ENCODE measurements around the gene STK25.
A peak's percentile ranks its signal among the peaks of the same experiment; 100 is the strongest.
"Not testable (repeated sequence)": the region's sequence is repeated elsewhere in the genome, so short reads cannot be mapped to it uniquely, and the experiment has no call there.

STK25 gene

DNA sequence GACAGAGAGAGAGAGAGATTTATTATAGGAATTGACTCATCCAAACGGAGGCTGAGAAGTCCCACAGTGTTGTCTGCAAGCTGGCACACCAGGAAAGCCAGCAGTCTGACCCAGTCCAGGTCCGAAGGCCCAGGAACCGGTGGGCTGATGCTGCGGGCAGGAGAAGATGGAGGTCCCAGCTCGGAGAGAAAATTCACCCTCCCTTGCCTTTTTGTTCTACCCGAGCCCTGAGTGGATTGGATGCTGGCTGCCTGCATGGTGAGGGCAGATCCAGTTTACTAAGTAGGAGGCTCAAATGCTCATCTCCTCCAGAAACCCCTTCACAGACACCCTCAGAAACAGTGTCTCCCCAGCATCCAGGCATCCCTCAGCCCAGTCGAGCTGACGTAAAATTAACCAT, 22.2 kb upstream of the STK25 start:
- no peaks in the 10 kb centered on the region for H3K36me3 ChIP-seq (ENCODE audit: control insufficient read depth in 2 of 2, insufficient read depth in 1 of 2, low read length in 2 of 2)
- TF ChIP-seq, protein P1, sequence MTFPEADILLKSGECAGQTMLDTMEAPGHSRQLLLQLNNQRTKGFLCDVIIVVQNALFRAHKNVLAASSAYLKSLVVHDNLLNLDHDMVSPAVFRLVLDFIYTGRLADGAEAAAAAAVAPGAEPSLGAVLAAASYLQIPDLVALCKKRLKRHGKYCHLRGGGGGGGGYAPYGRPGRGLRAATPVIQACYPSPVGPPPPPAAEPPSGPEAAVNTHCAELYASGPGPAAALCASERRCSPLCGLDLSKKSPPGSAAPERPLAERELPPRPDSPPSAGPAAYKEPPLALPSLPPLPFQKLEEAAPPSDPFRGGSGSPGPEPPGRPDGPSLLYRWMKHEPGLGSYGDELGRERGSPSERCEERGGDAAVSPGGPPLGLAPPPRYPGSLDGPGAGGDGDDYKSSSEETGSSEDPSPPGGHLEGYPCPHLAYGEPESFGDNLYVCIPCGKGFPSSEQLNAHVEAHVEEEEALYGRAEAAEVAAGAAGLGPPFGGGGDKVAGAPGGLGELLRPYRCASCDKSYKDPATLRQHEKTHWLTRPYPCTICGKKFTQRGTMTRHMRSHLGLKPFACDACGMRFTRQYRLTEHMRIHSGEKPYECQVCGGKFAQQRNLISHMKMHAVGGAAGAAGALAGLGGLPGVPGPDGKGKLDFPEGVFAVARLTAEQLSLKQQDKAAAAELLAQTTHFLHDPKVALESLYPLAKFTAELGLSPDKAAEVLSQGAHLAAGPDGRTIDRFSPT (tag by site-specific recombination; IDR thresholded peaks at IDR 0.05): no peak
- TF ChIP-seq ZNF202 (tag by site-specific recombination; IDR thresholded peaks at IDR 0.05; ENCODE audit: borderline replicate concordance) (no peak), ZNF19 (tag by site-specific recombination; IDR thresholded peaks at IDR 0.05; ENCODE audit: low read depth) (no peak), ZNF2 (tag by site-specific recombination; IDR thresholded peaks at IDR 0.05) (no peak), ZNF266 (tag by site-specific recombination; IDR thresholded peaks at IDR 0.05; ENCODE audit: low read depth) (no peak), ZNF121 (tag by site-specific recombination; IDR thresholded peaks at IDR 0.05) (no peak)
- TF ChIP-seq, protein P2, sequence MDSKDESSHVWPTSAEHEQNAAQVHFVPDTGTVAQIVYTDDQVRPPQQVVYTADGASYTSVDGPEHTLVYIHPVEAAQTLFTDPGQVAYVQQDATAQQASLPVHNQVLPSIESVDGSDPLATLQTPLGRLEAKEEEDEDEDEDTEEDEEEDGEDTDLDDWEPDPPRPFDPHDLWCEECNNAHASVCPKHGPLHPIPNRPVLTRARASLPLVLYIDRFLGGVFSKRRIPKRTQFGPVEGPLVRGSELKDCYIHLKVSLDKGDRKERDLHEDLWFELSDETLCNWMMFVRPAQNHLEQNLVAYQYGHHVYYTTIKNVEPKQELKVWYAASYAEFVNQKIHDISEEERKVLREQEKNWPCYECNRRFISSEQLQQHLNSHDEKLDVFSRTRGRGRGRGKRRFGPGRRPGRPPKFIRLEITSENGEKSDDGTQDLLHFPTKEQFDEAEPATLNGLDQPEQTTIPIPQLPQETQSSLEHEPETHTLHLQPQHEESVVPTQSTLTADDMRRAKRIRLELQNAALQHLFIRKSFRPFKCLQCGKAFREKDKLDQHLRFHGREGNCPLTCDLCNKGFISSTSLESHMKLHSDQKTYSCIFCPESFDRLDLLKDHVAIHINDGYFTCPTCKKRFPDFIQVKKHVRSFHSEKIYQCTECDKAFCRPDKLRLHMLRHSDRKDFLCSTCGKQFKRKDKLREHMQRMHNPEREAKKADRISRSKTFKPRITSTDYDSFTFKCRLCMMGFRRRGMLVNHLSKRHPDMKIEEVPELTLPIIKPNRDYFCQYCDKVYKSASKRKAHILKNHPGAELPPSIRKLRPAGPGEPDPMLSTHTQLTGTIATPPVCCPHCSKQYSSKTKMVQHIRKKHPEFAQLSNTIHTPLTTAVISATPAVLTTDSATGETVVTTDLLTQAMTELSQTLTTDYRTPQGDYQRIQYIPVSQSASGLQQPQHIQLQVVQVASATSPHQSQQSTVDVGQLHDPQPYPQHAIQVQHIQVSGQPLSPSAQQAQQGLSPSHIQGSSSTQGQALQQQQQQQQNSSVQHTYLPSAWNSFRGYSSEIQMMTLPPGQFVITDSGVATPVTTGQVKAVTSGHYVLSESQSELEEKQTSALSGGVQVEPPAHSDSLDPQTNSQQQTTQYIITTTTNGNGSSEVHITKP (tag by site-specific recombination; IDR thresholded peaks at IDR 0.05): no peak
- POLR2A ChIA-PET: no interaction called here
- H3K4me1 ChIP-seq (ENCODE audit: control insufficient read depth, insufficient read depth, low read length): no peaks in the 10 kb centered on the region
- H3K9me3 ChIP-seq (ENCODE audit: control insufficient read depth, insufficient read depth, low read depth, low read length): no peaks in the 10 kb centered on the region
- H3K4me3 ChIP-seq (ENCODE audit: low read depth, low read length): no peak overlapping the region
- CTCF ChIA-PET: no interaction called here
- no peak overlapping the region for H3K27ac ChIP-seq (ENCODE audit: extremely low read depth, low read depth, low read length)

DNA sequence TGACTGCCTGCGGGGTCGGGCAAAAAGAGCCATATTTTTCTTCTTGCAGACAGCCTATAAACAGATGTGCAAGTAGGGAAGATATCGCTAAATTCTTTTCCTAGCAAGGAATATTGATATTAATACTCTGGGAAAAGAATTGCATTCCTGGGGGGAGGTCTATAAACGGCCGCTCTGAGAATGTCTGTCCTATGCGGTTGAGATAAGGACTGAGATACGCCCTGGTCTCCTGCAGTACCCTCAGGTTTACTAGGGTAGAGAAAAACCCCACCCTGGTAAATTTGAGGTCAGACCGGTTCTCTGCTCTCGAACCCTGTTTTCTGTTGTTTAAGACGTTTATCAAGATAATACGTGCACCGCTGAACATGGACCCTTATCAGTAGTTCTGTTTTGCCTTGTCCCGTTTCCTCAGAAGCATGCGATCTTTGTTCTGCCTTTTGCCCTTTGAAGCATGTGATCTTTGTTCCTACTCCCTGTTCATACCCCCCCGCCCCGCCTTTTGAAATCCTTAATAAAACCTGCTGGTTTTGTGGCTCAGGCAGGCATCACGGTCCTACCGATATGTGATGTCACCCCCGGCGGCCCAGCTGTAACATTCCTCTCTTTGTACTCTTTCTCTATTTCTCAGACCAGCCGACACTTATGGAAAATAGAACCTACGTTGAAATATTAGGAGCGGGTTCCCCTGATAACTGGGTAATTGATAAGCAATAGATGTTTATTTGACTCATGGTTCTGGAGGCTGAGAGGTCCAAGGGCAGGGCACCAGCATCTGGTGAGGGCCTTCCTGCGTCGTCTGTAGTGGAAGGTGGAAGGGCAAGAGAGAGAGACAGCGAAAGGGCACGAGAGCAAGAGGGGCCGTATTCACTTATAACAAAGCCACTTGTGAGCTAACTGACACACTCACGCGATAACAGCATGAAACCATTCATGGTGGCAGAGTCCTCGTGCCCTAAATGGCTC, 17.7 kb upstream of the STK25 start:
- H3K27ac ChIP-seq (ENCODE audit: extremely low read depth, low read depth, low read length); H3K36me3 ChIP-seq (ENCODE audit: control insufficient read depth in 2 of 2, insufficient read depth in 1 of 2, low read length in 2 of 2); H3K4me3 ChIP-seq (ENCODE audit: low read depth, low read length); H3K9me3 ChIP-seq (ENCODE audit: control insufficient read depth, insufficient read depth, low read depth, low read length); H3K4me1 ChIP-seq (ENCODE audit: control insufficient read depth, insufficient read depth, low read length); CTCF ChIA-PET: not testable (repeated sequence)
- peak; percentile 69 for TF ChIP-seq SETDB1 (IDR thresholded peaks at IDR 0.05; ENCODE audit: insufficient read length, low read length)
- POLR2A ChIA-PET: interaction anchor here (0.6 kb wide), 2 partner anchors 30 to 235 kb away, joined by 3 read pairs; no protein-coding TSS in a partner anchor

DNA sequence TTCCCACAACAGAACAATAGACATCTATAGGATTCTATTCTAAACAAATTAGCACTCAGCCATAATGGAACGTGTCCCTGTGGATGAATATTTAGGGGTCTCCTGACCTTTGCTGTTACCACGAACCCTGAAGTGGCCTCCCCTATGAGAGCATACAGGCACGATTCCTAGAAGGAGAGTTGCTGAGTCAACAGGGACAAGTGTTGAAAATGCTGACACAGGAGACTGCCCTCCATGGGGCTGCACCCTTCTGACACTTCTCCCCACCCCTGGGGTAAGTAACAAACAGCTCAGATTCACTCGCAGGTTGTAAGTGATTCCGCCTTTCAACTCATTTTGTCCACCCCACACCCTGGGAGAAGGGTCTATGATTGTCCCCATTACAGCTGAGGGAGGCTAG, 14.1 kb upstream of the STK25 start:
- no peak overlapping the region for H3K27ac ChIP-seq (ENCODE audit: extremely low read depth, low read depth, low read length)
- POLR2A ChIA-PET: no interaction called here
- no peak overlapping the region for H3K4me3 ChIP-seq (ENCODE audit: low read depth, low read length)
- H3K36me3 ChIP-seq (ENCODE audit: control insufficient read depth in 2 of 2, insufficient read depth in 1 of 2, low read length in 2 of 2): no peaks in the 10 kb centered on the region; a peak in 1 of 3 replicates
- H3K9me3 ChIP-seq (ENCODE audit: control insufficient read depth, insufficient read depth, low read depth, low read length): no peaks in the 10 kb centered on the region
- H3K4me1 ChIP-seq (ENCODE audit: control insufficient read depth, insufficient read depth, low read length): no peaks in the 10 kb centered on the region
- TF ChIP-seq ZNF324 (tag by site-specific recombination; IDR thresholded peaks at IDR 0.05): no peak
- TF ChIP-seq, protein P3, sequence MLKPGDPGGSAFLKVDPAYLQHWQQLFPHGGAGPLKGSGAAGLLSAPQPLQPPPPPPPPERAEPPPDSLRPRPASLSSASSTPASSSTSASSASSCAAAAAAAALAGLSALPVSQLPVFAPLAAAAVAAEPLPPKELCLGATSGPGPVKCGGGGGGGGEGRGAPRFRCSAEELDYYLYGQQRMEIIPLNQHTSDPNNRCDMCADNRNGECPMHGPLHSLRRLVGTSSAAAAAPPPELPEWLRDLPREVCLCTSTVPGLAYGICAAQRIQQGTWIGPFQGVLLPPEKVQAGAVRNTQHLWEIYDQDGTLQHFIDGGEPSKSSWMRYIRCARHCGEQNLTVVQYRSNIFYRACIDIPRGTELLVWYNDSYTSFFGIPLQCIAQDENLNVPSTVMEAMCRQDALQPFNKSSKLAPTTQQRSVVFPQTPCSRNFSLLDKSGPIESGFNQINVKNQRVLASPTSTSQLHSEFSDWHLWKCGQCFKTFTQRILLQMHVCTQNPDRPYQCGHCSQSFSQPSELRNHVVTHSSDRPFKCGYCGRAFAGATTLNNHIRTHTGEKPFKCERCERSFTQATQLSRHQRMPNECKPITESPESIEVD (tag by site-specific recombination; IDR thresholded peaks at IDR 0.05): no peak
- TF ChIP-seq ZNF112 (tag by site-specific recombination; IDR thresholded peaks at IDR 0.05): no peak
- no peak for TF ChIP-seq ZNF10 (tag by site-specific recombination; IDR thresholded peaks at IDR 0.05)
- no peak for TF ChIP-seq ZNF514 (tag by site-specific recombination; IDR thresholded peaks at IDR 0.05)
- TF ChIP-seq ZIC2 (tag by site-specific recombination; IDR thresholded peaks at IDR 0.05): no peak
- TF ChIP-seq ZNF221 (tag by site-specific recombination; IDR thresholded peaks at IDR 0.05; ENCODE audit: borderline replicate concordance): no peak
- TF ChIP-seq REPIN1 (tag by site-specific recombination; IDR thresholded peaks at IDR 0.05; ENCODE audit: low read depth): no peak
- no peak for TF ChIP-seq ZNF214 (tag by site-specific recombination; IDR thresholded peaks at IDR 0.05; ENCODE audit: borderline replicate concordance)
- TF ChIP-seq SALL2 (tag by site-specific recombination; IDR thresholded peaks at IDR 0.05; ENCODE audit: borderline replicate concordance): no peak
- CTCF ChIA-PET: interaction anchor here (0.6 to 0.8 kb wide), 2 partner anchors 15 to 608 kb away, joined by 3 to 4 read pairs; no protein-coding TSS in a partner anchor
